ENCODE data around the gene CES3.
"Not testable (repeated sequence)": the region's sequence is repeated elsewhere in the genome, so short reads cannot be mapped to it uniquely, and the experiment has no call there.

Gene CES3

DNA sequence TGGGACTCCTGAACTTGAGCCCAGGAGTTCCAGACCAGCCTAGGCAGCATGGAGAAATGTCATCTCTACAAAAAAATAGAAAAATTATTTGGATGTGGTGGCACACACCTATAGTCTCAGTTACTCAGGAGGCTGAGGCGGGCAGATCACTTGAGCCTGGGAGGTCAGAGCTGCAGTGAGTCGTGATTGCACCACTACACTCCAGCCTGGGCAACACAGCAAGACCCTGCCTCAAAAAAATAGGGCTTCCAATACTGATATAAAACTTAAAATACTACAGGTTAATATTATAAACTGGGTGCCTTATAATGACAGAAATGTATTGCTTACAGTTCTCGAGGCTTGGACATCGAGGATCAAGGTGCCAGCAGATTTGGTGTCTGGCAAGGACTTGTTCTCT, 15.1 kb upstream of the CES3 start:
- no peak for DNase-seq (ENCODE audit: low spot score)

DNA sequence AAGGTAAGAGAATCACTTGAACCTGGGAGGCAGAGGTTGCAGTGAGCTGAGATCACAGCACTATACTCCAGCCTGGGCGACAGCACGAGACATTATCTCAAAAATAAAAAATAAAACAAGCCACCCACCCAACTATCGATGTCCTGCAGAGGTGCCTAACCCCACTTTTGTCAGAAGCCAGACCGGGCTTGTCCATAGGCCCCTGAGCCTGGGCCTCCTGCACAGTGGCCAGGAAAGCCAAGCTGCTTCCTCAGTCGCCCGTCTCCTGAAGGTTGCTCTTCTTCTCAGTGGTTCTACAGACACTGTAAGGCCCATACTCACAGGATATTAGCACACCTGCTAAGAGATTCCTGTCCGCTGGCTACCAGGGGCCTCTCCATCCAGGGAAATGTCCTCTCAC, 14.5 kb upstream of the CES3 start:
- no peak for DNase-seq (ENCODE audit: low spot score)

DNA sequence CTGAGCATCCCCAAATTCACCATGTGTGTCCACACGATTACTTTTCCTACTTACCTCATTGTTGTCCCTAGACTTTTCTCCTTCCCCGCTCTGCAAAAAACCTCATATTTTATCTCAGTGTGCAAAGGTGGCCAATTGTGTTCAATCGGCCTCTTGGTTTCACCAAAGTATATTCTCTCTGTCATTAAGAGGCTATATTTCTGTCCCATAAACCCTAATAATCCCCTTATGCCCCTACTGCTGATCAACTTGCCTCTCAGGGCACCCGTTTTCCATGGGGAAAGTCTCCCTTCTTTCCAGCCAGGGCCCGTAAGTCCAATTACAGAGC, 14.1 kb upstream of the CES3 start:
- DNase-seq (ENCODE audit: low spot score): no peak

DNA sequence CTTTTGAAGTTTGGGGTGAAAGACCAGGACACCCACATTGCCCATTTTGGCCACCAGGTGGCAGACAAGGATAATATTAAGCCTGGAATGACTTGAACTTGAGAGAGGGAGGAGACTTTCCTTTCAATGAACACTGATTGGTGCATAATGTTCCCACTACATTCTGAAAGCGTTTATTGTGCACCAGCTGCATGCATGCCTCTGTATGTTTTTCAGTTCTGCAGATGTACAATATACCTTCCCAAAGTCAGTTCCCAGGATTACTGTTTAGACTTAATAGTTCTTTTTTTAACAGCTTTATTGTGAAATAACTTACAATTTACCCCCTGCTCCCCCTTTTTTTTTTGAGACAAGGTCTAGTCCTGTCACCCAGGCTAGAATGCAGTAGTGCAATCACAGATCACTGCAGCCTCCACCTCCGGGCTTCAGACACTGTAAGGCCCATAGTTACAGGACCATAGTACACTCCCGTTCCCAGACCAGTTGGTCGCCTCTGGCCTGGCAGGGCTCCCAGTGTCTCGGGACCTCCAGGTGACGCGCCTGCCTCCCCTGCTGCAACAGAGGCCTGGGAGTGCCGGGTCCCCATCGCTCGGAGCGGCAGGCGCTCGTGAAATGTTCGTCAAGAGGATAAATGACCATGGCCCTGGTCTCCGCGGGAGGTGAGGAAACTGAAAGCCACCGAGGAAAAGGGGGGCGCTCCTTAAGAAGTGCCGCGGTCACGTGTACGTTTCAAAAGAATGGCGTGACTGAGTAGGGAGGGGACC, 13.6 kb upstream of the CES3 start:
- peak; percentile 84 for DNase-seq (ENCODE audit: low spot score)

DNA sequence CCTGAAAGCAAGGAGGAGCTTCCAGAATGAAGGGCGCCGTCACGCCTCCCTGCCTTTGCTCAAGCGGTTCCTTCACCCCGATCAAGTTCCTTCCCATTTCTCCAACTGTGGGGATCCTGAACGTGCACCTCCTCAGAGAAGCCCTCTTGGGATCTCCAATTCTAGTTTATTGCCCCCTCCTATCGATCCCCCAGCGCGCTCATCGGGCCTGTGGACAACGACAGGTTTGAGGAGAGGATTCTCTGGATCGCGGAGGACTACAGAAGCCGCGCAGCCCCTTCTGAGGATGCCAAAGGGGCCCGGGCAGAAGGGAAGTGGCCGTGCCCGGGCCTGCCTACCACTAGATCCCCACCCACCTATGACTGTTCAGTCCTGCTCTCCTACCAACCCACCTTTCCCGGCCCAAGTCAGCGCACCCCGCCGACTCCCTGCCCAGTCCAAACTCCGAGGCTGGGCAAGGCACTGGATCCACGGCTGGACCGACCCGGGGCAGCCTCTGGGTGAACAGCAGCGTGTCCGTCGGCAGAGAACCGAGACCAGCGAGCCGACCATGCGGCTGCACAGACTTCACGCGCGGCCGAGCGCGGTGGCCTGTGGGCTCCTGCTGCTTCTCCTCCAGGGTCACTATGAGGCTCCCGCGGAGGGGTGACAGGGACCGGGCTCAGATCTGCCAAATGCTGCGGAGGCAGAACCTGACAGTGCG, 12.8 kb upstream of the CES3 start:
- no peak for DNase-seq (ENCODE audit: low spot score)

DNA sequence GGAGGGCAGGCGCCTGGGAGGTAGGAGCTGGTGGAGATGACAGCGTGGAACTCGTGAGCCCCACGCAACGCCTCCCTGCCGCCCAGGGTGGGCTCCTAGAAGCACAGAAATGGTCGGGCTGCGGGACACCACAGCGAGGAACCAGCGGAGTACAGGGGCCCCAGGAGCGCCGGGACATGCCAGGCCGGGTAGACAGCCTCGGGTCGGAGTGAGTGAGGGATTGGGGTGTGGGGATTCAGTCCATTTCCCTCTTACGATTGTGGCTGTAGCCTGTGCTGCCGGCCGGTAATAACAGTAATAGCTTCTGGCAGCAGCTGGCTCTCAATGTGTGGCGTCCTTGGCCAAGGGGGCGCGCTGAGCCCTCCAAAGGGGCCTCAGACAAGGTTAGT, 12.2 kb upstream of the CES3 start:
- DNase-seq (ENCODE audit: low spot score): no peak

DNA sequence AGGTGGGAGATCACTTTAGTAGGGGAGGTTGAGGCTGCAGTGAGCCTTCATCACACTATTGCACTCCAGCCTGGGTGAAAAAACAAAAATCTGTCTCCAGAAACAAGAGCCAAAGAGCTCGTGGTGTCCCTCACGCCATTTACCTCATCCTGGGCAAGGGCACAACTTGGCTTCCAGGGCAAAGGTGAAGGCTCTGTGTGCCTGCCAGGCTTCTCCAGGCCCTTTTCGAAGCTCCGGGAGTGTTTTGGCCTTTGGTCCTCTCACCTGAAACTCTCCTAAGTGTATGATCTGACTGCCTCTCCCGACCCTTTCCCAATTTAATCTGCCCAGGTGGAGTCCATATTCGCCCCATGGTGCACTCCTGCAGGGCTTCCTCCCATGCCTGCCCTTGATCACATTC, 11.6 kb upstream of the CES3 start:
- DNase-seq (ENCODE audit: low spot score): no peak

DNA sequence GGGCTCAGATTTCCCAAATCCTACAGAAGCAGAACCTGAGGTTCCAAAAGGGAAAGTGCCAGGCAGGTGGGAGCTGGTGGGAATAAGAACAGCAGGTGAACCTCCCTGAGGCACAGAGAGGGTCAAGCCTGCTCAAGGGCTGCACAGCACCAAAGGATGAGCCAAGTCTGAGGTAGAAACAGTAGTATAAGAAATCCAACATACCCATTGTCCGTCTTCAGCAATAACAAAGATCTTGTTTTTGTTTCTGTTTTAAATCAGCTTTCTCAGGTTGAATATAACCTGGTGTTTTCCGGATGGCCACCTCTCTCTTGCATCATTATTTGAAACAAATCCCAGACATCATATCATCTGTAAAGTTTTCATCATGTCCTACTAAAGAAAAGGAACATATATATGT, 10.6 kb upstream of the CES3 start:
- DNase-seq (ENCODE audit: low spot score): no peak

DNA sequence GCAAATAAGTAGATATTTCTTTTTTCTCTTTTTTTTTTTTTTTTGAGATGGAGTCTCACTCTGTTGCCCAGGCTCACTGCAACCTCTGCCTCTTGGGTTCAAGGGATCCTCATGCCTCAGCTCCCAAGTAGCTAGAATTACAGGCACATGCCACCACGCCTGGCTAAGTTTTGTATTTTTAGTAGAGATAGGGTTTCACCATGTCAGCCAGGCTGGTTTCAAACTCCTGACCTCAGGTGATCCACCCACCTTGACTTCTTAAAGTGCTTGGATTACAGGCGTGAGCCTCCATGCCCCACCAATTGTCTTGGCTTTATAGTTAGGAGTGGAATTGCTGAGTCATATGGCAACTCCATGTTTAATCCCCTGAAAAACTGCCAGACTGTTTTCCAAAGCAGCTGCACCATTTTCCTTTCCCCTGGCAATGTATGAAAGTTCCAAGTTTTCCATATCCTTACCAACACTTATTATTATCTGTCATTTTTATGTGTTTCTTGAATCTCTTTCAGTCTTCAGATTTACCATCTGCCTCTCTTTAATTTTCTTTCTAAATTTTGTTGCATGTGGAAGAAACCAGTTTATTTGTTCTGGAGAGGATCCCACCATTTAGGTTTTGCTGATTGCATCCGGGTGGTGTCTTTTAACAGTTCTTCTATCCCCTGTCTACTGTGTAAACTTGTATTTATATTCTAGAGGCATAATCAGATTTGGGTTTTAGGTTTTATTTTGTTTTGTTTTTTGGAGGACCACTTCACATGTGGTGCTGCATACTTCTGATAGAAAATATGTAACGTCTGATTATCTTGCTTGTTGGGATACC, 9.9 kb upstream of the CES3 start:
- no peak for DNase-seq (ENCODE audit: low spot score)

DNA sequence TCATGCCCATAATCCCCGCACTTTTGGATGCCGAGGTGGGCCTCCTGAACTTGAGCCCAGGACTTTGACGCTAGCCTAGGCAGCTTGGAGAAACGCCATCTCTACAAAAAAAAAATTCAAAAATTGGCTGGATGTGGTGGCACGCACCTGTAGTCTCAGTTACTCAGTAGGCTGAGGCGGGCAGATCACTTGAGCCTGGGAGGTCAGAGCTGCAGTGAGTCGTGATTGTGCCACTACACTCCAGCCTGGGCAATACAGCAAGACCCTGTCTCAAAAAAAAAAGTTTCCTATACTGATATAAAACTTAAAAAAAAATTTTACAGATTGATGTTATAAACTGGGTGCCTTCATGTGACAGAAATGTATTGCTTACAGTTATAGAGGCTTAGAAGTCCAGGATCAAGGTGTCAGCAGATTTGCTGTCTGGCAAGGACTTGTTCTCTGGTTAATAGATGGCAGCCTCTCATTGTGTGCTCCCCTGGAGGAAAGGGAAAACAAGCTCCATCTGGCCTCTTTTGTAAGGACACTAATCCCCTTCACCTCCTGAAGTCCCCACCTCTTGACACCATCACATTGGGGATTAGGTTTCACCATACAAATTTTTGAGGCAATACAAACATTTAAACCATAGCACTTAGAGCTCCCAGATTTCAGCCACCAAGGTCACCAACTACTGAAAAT, 8.5 kb upstream of the CES3 start:
- no peak for DNase-seq (ENCODE audit: low spot score)

DNA sequence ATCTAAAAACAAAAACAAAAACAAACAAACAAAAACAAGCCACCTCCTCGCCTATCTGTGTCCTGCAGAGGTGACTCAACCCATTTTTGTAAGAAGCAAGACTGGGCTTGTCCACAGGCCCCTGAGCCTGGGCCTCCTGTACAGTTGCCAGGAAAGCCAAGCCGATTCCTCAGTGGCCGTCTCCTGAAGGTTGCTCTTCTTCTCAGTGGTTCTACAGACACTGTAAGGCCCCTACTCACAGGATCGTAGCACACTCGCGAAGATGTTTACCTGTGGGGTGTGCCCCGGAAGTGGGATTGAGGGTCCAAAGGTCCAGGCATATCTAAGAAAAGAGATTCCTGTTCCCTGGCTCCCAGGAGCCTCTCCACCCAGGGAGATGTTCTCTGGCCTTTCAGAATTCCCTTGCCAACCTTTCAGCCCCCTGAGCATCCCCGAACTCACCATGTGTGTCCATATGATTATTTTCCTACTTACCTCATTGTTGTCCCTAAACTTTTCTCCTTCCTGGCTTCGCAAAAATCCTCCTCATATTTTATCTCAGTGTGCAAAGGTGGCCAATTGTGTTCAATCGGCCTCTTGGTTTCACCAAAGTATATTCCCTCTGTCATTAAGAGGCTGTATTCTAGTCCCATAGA, 7.5 kb upstream of the CES3 start:
- DNase-seq (ENCODE audit: low spot score): no peak

DNA sequence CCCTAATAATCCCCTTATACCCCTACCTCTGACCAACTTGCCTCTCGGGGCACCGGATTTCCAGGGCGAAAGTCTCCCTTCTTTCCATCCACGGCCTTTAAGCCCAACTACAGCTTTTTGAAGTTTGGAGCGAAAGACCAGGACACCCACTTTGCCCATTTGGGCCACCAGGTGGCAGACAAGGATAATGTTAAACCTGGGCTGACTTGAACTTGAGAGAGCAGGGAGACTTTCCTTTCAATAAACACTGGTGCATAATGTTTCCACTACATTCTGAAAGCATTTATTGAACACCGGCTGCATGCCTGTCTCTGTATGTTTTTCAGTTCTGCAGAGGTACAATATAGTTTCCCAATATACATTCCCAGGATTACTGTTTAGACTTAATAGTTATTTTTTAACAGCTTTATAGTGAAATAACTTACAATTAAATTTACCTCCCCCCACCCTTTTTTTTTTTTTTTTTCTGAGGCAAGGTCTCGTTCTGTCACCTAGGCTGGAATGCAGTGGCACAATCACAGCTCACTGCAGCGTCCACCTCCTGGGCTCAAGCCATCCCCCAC, 6.9 kb upstream of the CES3 start:
- peak; percentile 70 for DNase-seq (ENCODE audit: low spot score)

DNA sequence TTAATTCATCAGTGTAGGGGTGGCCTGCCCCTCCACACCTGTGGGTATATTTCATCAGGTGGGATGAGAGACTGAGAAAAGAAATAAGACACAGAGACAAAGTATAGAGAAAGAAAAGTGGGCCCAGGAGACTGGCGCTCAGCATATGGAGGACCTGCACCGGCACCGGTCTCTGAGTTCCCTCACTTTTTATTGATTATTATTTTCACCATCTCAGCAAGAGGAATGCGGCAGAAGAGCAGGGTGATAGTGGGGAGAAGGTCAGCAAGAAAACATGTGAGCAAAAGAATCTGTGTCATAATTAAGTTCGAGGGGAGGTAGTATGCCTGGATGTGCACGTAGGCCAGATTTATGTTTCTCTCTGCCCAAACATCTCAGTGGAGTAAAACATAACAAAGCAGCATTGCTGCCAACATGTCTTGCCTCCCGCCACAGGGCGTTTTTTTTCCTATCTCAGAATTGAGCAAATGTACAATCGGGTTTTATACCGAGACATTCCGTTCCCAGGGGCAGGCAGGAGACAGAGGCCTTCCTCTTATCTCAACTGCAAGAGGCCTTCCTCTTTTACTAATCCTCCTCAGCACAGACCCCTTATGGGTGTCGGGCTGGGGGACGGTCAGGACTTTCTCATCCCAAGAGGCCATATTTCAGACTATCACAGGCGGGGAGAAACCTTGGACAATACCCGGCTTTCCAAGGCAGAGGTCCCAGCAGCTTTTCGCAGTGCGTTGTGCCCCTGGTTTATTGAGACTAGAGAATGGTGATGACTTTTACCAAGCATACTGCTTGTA, 5.5 kb upstream of the CES3 start:
- DNase-seq (ENCODE audit: low spot score): not testable (repeated sequence)

DNA sequence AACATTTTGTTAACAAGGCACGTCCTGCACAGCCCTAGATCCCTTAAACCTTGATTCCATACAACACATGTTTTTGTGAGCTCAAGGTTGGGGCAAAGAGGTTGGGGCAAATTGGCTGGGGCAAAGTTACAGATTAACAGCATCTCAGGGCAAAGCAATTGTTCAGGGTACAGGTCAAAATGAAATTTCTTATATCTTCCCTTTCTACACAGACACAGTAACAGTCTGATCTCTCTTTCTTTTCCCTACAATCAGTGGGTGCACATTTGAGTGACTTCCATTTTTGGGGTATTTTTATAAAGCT, 5.0 kb upstream of the CES3 start:
- DNase-seq (ENCODE audit: low spot score): not testable (repeated sequence)

DNA sequence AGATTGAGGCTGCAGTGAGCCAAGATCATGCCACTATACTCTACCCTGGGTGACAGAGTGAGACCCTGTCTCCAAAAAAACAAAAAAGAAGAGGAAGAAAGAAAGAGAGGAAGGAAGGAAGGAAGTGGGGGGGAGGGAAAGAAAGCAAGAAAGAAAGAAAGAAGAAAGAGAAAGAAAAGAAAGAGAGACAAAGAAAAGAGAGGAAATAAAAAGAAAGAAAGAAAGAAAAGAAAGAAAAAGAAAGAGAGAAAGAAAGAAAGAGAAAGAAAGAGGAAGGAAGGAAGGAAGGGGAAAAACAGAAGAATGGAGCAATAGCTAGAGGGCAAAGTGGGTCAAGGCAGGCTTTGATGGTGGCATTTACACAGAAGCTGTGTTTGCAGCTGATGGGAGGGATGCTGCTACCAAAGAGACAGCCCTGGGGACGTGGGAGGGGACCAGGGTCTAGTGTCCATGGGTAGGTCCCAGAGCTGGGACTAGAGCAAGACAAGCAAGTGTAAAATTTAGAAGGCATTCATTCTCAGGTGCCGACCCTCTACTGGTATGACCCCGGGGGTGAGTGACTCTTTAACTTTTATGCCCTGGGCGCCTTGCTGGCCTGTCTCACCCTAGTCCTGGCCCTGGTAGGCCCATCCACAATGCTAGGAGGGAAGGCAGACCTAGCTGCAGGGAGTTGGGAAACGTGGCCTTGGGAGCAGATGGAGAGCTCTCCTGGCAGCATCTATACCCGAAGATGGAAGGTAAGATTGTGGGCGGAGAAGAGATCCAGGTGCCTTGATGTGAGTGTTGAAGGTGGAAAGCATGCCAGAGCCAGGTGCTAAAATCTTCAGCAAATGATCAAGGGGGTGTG, 2.0 kb upstream of the CES3 start:
- DNase-seq (ENCODE audit: low spot score): no peak

DNA sequence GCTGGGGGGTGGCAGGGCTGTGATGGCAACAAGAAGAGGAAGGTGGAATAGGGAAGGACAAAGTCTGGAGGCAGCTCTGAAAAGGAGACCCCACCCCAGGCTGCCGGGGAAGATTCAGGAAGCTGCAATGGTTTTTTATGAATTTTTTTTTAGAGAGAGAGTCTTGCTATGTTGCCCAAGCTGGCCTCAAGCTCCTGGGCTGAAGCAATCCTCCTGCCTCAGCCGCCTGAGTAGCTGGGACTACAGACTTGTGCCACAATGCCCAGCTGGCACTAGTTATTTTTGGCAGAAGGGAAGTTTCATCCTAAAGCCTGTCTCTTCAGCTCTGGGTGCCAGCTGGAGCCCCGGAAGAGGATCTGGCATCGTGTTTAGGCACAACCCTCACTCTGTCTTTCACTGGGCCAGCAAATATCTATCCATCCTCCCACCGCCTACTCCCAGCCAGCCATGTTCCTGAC, 1.3 kb upstream of the CES3 start:
- DNase-seq (ENCODE audit: low spot score): no peak

DNA sequence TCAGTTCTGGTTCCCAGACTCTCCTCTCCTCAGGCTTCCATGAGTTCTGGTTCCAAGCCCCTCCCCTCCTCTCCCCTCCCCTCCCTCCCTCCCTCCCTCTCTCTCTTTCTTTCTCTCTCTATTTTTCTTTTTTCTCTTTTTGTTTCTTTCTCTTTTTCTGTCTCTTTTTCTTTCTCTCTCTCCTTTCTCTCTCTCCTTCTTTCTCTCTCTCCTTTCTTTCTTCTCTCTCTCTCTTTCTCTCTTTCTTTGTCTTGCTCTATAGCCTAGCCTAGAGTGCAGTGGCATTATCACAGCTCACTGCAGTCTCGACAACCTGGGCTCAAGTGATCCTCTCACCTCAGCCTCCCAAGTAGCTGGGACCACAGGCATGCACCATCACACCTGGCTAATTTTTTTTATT, 796 bp upstream of the CES3 start:
- no peak for DNase-seq (ENCODE audit: low spot score)

DNA sequence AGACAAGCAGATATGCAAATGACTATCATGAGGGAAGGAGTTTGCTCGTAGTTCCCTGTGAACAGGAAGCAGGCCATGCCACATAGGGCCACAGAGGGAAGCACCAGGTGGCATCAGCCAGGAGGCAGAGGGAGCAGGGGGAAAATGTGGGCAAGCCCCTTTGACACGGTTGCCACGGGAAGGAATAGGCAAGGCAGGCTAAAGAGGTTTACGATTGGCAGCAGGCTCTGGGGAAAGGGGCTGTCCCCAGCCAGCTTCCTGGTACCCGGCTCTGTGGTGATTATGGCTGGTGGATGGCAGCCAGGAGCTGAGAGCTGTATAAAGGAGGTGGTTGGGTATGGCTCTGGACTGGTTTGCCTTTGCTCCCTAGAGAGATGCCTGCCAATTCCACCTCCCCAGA, 848 bp downstream of the CES3 start:
- no peak for DNase-seq (ENCODE audit: low spot score)

DNA sequence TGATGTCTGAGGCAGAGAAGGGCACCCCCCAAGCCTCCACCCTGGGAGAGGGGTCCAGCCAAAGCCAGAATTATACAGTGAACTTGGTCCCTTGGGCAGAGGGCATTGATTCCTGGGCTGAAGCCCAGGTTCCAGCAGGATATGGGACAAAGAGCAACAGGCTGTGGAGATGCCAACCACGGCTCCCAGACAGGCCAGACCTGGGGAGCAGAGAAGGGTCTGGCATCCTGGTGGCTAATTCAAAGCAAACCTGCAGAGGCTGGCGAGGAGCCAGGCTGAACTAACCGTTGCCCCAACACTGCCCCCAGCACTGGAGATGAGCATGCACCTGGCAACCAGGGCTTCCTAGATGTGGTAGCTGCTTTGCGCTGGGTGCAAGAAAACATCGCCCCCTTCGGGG, 3.0 kb downstream of the CES3 start:
- no peak for DNase-seq (ENCODE audit: low spot score)

DNA sequence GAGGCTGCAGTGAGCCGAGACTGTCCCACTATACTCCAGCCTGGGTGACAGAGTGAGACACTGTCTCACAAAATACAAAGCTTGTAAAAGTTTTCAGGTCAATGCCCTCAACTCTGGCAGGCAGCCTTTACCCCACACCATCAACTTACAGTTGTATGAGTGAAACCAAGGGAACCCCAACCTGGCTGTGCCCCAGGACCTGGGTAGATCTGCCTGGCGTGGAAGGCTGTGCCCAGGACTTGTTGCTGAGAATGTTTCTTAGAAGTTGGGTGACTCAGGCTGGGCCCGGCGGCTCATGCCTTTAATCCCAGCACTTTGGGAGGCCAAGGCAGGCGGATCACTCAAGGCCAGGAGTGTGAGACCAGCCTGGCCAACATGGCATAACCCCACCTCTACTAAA, 7.8 kb downstream of the CES3 start:
- no peak for DNase-seq (ENCODE audit: low spot score)

Data from HuH-7.5 (cell line).